GM13976 (cell line): Measurements from ENCODE around the gene HAPLN2.

Experiments used
- DNase-seq: peaks from one replicate; pipeline ENCODE4 v3.0.0; 2012; ENCODE audit warnings: low spot score
- in situ Hi-C: fragments of 300-500 bp; cut with MboI; formaldehyde crosslinking; loops from one replicate; pipeline ENCODE4 v1.12.0; 2022; ENCODE audit warnings: low sequenced_read_pairs, mixed read lengths, inconsistent platforms; ENCODE audit not compliant: unreplicated experiment
- TF ChIP-seq, protein P1 (sequence below): IDR thresholded peaks from 2 replicates; pipeline ENCODE4 v1.5.1; 2012; ENCODE audit warnings: borderline replicate concordance, mild to moderate bottlenecking; ENCODE audit not compliant: insufficient read depth; ENCODE audit errors: extremely low read depth, missing control alignments, control extremely low read depth

The HAPLN2 gene

DNA sequence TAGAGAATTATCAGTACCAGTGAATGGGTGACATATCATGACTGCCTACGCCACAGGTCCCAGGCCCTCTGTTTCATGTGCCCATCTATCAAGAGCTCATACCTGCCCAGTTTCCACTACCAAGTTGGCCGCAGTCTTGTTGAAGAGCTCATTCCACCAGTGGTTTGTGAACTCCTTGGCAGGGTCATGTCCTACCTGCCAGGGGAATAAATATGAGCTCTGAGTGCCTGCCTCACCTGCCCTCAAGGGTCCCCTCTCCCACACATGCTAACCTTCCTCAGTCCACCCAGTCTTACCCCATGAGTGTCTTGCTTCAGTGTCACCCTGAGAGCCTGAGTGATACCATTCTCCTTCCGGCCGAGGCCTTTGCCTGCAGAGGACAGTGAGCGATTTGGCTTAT, 21.1 kb upstream of the HAPLN2 start:
- DNase-seq, result no peak
- in situ Hi-C loops, result no loop called here
- TF ChIP-seq, protein P1, sequence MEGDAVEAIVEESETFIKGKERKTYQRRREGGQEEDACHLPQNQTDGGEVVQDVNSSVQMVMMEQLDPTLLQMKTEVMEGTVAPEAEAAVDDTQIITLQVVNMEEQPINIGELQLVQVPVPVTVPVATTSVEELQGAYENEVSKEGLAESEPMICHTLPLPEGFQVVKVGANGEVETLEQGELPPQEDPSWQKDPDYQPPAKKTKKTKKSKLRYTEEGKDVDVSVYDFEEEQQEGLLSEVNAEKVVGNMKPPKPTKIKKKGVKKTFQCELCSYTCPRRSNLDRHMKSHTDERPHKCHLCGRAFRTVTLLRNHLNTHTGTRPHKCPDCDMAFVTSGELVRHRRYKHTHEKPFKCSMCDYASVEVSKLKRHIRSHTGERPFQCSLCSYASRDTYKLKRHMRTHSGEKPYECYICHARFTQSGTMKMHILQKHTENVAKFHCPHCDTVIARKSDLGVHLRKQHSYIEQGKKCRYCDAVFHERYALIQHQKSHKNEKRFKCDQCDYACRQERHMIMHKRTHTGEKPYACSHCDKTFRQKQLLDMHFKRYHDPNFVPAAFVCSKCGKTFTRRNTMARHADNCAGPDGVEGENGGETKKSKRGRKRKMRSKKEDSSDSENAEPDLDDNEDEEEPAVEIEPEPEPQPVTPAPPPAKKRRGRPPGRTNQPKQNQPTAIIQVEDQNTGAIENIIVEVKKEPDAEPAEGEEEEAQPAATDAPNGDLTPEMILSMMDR, result no peak

DNA sequence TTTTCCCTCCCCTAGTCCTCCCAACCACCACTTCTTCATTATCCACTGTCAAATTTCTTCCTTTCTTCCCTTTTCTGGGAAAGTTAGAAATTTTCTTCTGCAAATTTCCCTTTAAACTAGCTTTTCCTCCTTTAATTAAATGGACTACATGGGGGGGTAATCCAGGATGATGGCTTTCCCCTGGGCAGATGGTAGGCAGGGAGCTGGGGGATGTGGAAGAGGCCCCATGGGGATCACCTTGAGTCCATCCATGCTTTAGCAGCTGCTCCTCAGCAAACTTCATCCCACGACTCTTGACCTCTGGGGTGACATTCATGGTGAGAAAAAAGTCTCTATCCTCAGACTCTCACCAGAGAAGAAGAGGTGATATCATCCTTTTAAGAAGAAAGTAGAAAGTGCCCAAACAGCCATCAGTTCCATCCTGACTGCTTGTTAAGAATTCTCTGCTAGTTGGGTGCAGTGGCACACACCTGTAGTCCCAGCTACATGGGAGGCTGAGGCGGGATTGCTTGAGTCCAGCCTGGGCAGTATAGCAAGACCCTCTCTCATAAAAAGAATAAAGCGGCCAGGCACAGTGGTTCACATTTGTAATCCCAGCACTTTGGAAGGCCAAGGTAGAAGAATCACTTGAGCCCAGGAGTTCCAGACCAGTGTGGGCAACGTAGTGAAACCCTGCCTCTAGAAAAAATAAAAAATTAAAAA, 20.3 kb upstream of the HAPLN2 start:
- DNase-seq, result no peak
- TF ChIP-seq, protein P1, result no peak
- in situ Hi-C loops, result no loop called here

DNA sequence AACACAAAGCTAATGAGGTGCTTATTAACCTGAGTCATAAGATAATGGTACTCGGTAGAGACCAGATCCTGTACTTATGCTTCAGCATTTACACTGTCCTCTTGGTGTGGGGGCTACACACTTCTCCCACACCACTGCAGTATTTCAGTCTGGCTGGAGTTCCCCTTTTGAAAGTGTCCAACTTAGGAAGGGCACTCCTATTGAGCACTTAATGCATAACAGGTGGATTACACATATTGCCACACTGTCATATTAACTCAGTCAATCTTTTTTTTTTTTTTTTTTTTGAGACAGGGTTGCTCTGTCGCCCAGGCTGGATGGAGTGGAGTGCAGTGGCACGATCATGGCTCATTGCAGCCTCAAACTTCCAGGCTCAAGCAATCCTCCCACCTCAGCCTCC, 19.4 kb upstream of the HAPLN2 start:
- in situ Hi-C loops, result loop anchor here (10.0 kb wide), 1 partner anchor 215 kb away; no protein-coding TSS in a partner anchor
- DNase-seq, result peak; percentile 48
- TF ChIP-seq, protein P1, result peak; percentile 7

DNA sequence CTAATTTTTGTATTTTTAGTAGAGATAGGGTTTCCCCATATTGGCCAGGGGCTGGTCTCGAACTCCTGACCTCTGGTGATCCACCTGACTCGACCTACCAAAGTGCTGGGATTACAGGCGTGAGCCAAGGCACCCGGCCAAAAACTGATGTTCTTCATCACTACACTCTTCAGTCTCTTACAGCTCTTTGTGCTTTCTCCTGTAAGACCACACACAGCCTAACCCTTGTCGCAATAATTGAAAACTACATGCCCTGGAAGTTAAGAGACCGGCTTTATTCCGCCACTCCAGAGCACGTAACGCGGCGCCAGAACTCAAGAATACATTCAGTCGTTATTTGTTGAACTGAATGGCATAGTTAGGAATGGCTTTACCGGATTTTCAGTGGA, 18.5 kb upstream of the HAPLN2 start:
- in situ Hi-C loops, result loop anchor here (10.0 kb wide), 1 partner anchor 216 kb away; no protein-coding TSS in a partner anchor
- TF ChIP-seq, protein P1, result no peak
- no peak for DNase-seq

DNA sequence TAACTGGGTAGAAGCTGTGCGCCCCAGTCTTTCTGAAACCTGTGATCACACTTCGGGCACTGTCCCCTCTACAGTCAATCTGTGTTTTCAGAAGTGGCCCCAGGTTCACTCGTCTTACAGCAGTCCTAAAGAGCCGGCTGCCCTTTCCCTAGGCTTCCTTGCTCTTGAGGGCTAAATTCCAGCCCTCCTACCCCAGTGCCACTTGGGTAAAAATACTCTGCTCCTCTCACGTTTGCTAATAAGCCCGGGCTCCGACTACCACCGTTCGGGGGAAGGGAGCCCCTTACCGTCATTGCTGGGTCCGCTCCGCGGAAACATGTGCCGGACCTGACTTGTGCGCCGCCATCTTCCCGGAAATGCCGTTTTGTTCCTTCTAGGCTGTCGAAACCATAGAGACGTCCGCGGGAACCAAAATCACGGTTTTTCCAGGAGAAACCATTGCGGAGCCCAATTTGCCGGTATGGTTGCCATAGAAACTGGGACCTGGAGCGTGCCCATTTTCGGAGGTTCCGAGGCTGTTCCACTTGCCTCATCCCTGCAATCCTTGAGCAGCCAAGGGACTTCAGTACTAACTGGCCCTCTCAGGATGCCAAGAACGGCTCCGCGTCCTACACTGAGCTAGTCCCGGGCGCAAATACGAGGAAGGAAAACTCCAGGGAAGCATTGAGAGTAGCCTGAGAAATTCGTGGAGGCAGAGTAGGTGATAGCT, 17.9 kb upstream of the HAPLN2 start, which contains the start of gene GPATCH4:
Gene GPATCH4 (minus strand): TSS at position 358 of the 709 bp plus-strand sequence.
- in situ Hi-C loops, result loop anchor here (10.0 kb wide), 1 partner anchor 216 kb away; no protein-coding TSS in a partner anchor
- DNase-seq, result peak; percentile 73
- TF ChIP-seq, protein P1, result no peak

DNA sequence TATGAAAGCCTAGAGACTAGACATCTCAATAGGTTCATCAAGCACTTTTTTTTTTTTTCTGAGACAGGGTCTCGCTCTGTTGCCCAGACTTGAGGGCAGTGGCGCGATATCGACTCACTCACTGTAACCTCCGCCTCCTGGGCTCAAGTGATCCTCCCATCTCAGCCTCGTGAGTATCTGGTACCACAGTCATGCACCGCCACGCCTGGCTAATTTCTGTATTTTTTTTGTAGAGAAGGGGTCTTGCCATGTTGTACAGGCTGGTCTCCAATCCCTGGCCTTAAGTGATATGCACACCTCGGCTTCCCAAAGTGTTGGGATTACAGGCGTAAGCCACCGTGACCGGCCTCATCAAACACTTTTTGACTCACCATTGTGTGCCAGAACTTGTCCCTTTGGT, 17.3 kb upstream of the HAPLN2 start:
- in situ Hi-C loops, result loop anchor here (10.0 kb wide), 1 partner anchor 217 kb away; no protein-coding TSS in a partner anchor
- TF ChIP-seq, protein P1, result no peak

More for the DNA sequence above, 17.3 kb upstream of the HAPLN2 start:
- DNase-seq, result no peak
